BJ (cell line): ENCODE results near the gene KCNG2. TPM values are rescaled to one million over a fixed set of nuclear protein-coding genes. Genes with fewer than 3 reads are reported as not detected.

Source experiments
- CTCF ChIA-PET: fragments of 350-600 bp; formaldehyde crosslinking; extraction: SDS; loops from one replicate; lab custom pipeline; 2021; ENCODE audit warnings: antibody characterized with exemption, inconsistent platforms; lab: Yijun Ruan, JAX
- POLR2A ChIA-PET: fragments of 300-600 bp; sonication (Branson Sonifier 250); formaldehyde crosslinking; extraction: SDS; loops from one replicate; lab custom pipeline; 2021; ENCODE audit warnings: antibody characterized with exemption; lab: Charles Lee
- DNase-seq: peaks from one replicate; pipeline ENCODE4 v3.0.0-alpha.2; 2011; ENCODE audit warnings: low read depth
- H3K27me3 ChIP-seq: 2 replicates; pipeline ENCODE4 v1.6.0; 2011; ENCODE audit warnings: low read length; ENCODE audit not compliant: control insufficient read depth, insufficient read depth
- H3K36me3 ChIP-seq: 2 replicates; pipeline ENCODE4 v1.5.1; 2011; ENCODE audit warnings: low read length; ENCODE audit not compliant: control insufficient read depth, insufficient read depth
- H3K4me3 ChIP-seq: 2 replicates; pipeline ENCODE4 v1.5.1; 2011; ENCODE audit warnings: low read depth, mild to moderate bottlenecking, control low read depth, low read length
- polyA plus RNA-seq: library from polyadenylated mRNA; depleted of rRNA; stranded (reverse); fragments of >200 nt; gene quantifications from 2 replicates; pipeline ENCODE4 v1.2.3, GENCODE V29; 2011
- TF ChIP-seq, protein P1 (sequence below): IDR thresholded peaks from 2 replicates; pipeline ENCODE4 v1.5.1; 2011; ENCODE audit warnings: low read depth, mild to moderate bottlenecking, control low read depth, inconsistent platforms, low read length, moderate library complexity; ENCODE audit not compliant: insufficient read depth

KCNG2 gene
- polyA plus RNA-seq, 1 experiment, result not detected

DNA sequence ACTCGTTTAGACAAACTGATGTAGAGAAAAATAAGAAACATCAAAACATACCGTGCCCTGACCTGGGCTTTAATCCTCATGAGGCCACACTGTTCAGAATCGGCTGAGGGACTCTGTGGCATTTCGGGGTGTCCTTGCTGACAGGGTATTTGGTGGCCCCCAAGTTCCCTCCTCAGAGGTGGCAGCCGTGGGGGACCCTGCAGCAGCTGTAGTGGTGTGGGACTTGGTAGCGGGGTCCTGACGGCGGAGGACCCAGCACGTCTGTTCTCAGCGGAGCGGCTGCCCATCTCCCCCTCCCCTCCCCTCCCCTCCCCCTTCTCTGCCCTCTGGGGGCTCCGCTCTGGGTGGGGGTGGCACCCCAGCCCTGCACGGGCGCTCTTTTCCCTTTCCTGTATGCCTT is 18.4 kb downstream of the KCNG2 start:
- POLR2A ChIA-PET, result no interaction called here
- Histone ChIP-seq H3K4me3 (no peak overlapping the region), H3K36me3 (no peaks in the 10 kb centered on the region), H3K27me3 (peaks cover 6% of the 10 kb centered on the region)
- TF ChIP-seq, protein P1, sequence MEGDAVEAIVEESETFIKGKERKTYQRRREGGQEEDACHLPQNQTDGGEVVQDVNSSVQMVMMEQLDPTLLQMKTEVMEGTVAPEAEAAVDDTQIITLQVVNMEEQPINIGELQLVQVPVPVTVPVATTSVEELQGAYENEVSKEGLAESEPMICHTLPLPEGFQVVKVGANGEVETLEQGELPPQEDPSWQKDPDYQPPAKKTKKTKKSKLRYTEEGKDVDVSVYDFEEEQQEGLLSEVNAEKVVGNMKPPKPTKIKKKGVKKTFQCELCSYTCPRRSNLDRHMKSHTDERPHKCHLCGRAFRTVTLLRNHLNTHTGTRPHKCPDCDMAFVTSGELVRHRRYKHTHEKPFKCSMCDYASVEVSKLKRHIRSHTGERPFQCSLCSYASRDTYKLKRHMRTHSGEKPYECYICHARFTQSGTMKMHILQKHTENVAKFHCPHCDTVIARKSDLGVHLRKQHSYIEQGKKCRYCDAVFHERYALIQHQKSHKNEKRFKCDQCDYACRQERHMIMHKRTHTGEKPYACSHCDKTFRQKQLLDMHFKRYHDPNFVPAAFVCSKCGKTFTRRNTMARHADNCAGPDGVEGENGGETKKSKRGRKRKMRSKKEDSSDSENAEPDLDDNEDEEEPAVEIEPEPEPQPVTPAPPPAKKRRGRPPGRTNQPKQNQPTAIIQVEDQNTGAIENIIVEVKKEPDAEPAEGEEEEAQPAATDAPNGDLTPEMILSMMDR, result no peak
- no peak for DNase-seq
- CTCF ChIA-PET, result no interaction called here

DNA sequence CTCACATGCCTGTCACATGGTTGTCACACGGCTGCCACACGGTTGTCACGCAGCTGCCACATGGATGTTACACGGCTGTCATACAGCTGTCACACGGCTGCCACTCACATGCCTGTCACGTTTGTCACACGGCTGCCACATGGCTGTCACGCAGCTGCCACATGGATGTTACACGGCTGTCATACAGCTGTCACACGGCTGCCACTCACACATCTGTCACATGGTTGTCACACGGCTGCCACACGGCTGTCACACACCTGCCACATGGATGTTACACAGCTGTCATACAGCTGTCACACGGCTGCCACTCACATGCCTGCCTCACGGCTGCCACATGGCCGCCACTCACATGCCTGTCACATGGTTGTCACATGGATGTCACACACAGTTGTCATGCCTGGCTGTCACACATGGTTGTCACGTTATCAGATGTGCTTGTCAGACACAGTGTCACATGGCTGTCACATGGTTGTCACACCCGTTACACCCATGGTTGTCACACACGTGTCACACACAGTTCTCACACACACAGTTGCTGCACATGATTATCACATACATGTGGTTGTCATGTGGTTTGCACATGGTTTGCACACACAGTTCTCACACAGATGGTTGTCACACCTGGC is 19.4 kb downstream of the KCNG2 start:
- Histone ChIP-seq H3K4me3 (no peak overlapping the region), H3K36me3 (no peaks in the 10 kb centered on the region), H3K27me3 (peaks cover 6% of the 10 kb centered on the region)
- ChIA-PET CTCF (no interaction called here), POLR2A (no interaction called here)
- no peak for DNase-seq
- TF ChIP-seq, protein P1, result no peak

DNA sequence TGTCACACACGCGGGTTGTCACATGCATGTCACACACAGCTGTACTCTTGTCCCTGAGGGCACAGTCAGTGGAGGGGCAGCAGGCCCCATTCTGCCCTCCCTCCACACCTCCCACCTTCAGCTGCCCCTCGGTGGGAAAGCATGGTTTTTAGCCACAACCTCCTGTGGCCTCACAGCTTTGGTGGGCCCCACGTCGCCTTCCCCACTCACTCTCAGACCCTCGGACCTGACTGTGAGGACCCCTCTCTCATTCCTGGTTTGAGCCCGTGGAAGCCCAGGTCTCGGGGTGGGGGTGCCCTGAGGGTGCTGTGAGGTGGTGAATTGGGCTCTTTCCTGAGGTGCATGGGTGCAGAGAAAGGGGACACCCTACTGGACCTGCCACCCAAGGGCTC is 19.9 kb downstream of the KCNG2 start:
- Histone ChIP-seq H3K36me3 (no peaks in the 10 kb centered on the region), H3K4me3 (no peak overlapping the region), H3K27me3 (peaks cover 6% of the 10 kb centered on the region)
- DNase-seq, result no peak
- ChIA-PET CTCF (no interaction called here), POLR2A (no interaction called here)
- TF ChIP-seq, protein P1, result no peak

DNA sequence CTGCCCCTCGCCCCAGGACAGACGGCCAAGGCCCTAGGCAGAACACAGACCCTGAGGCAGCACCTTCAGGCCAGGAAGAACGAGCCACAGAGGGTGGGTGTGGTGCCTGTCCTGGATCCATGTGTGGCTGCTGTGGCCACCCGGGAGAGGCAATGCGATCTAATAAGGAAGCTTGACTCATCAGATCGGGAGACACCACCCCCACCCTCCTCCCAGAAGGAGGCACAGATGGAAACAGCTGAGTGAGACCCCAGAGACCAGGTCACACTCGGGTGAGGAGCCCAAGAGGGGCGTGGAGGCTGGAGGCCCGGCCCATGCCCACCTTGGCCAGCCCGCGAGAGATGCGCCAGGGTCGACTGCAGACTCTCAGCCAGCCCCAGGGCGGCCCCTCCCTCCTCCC is 20.3 kb downstream of the KCNG2 start:
- POLR2A ChIA-PET, result no interaction called here

DNA sequence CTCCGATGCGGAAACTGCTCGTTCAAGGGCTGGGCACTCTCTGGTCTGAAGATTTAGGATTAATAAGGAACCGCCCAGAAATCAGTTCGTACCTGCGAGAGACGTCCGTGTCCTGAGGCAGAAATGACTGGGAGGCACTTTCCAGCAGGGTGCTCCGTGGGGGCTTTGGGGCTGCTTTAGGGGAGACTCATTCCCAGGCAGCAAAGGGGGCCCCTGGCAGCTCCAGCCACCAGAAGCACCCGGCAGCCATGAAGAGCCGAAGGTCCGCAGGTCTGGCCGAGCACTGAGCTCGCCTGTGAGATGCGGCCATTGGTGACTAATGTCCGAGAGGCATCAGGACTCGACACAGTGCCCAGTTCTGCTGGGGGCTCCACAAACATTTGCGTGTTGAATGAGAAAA is 20.9 kb downstream of the KCNG2 start:
- ChIA-PET CTCF (no interaction called here), POLR2A (no interaction called here)
- TF ChIP-seq, protein P1, result no peak
- no peak for DNase-seq
- Histone ChIP-seq H3K27me3 (peaks cover 6% of the 10 kb centered on the region), H3K4me3 (no peak overlapping the region), H3K36me3 (no peaks in the 10 kb centered on the region)

More for the DNA sequence above, 20.3 kb downstream of the KCNG2 start:
- no peaks in the 10 kb centered on the region for H3K36me3 ChIP-seq
- CTCF ChIA-PET, result no interaction called here
- peaks cover 6% of the 10 kb centered on the region for H3K27me3 ChIP-seq
- H3K4me3 ChIP-seq, result no peak overlapping the region
- no peak for DNase-seq
- TF ChIP-seq, protein P1, result no peak
